Stimulated activated CD4-positive, alpha-beta T cell treated with anti-CD3 and anti-CD28 coated beads, Interleukin-4, amount 100 ng/mL, for 24 hours (primary cell): ENCODE measurements around the gene ETNPPL.

Source experiments
- DNase-seq: peaks from one replicate; pipeline ENCODE4 v3.0.0-alpha.2; 2020

Gene ETNPPL

DNA sequence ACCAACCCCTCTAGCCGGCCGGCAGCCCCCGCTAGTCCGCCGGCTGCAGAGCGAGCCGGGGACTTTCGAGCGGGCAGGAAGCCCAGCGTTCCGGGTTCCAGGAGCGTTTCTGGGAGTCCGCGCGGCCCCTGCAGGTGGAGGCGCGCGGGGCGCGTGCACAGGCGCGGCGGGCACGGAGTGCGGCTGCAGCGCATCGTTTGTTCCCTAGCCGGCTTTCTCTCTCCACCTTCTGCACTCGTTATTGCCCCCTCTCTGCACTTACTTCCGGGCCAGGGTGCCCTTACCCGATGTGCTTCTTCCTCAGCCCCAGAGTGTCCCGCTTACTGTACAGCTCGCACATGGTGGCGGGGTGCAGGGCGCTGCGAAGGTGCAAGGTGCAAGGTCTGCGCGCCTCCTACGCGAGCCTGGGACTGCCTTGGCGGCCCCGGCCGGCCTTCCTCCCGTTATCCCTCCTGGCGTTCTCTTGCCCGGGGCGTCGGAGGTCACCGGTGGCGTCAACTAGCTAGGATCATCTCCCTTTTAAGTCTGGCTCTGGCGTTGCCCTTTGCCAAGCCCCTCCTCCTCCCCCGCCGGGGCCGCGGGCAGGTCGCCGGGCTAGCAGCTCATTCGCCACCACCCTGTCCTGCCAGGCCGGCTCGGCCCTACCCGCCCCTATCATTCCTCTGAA lies at the start of gene ETNPPL:
TSS of gene ETNPPL (minus strand) at position 495 of the 667 bp plus-strand sequence. CDS start at position 340, 155 bp downstream.
- peak; percentile 14 for DNase-seq

GRCh38 chr4:108811486-108811885 lies 48.6 kb upstream of the ETNPPL start:
- no peak for DNase-seq

- no peak for DNase-seq
Measured at GRCh38 chr4:108810087-108810486, 47.2 kb upstream of the ETNPPL start.

- DNase-seq = no peak
Measured at GRCh38 chr4:108804648-108805273, 41.9 kb upstream of the ETNPPL start.

GRCh38 chr4:108799306-108799705 lies 36.5 kb upstream of the ETNPPL start:
- DNase-seq = no peak

GRCh38 chr4:108796173-108796572 lies 33.3 kb upstream of the ETNPPL start:
- DNase-seq = no peak

- no peak for DNase-seq
Measured at GRCh38 chr4:108795733-108796132, 32.9 kb upstream of the ETNPPL start.

- no peak for DNase-seq
Measured at GRCh38 chr4:108794136-108794535, 31.3 kb upstream of the ETNPPL start.

- no peak for DNase-seq
Measured at GRCh38 chr4:108793415-108793814, 30.6 kb upstream of the ETNPPL start.

- no peak for DNase-seq
Measured at GRCh38 chr4:108788731-108789130, 25.9 kb upstream of the ETNPPL start.

DNA sequence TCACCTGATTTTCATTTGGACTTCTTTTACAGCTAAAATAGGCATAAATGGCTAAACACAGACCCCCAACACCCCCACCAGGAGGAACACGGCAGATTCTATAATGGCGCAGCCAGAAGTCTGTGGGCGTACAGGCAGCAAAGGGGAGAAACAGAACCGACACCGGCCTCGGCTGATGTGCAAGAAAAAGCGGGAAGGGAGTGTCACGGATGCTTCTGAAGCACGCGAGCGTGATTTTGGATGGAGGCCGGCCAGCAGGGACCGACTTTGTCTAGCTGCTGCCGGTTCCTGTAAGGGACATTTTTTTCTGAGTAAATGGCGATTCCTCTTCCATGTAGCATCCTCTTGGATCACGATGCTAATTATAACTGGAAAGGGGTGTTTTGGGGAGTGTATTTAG lies 24.9 kb upstream of the ETNPPL start:
- no peak for DNase-seq

GRCh38 chr4:108787106-108787505 lies 24.3 kb upstream of the ETNPPL start:
- no peak for DNase-seq

GRCh38 chr4:108786351-108786750 lies 23.5 kb upstream of the ETNPPL start:
- DNase-seq = no peak

GRCh38 chr4:108783665-108784463 lies 21.0 kb upstream of the ETNPPL start:
- DNase-seq = no peak

- DNase-seq = no peak
Measured at GRCh38 chr4:108779958-108780357, 17.1 kb upstream of the ETNPPL start.

DNA sequence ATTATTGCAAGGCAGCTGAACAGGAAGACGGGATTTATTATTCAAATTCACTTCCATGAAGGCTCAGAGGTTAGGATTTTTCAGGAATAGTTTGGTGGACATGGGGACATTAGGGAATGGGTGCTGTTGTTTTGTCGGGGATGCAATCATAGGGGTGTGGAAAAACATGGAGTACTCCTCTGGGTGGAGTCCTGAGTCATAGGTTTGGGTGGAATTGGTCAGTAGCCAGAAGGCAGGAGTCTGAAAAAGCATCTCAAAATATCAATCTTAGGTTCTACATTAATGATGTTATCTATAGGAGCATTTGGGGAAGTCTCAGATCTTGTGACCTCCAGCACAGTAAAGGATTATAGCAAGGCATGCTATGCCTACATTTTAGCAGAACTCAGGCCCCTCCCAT lies 14.5 kb upstream of the ETNPPL start:
- no peak for DNase-seq

GRCh38 chr4:108775921-108776320 lies 13.1 kb upstream of the ETNPPL start:
- no peak for DNase-seq

GRCh38 chr4:108774809-108775530 lies 12.1 kb upstream of the ETNPPL start:
- DNase-seq = no peak

DNA sequence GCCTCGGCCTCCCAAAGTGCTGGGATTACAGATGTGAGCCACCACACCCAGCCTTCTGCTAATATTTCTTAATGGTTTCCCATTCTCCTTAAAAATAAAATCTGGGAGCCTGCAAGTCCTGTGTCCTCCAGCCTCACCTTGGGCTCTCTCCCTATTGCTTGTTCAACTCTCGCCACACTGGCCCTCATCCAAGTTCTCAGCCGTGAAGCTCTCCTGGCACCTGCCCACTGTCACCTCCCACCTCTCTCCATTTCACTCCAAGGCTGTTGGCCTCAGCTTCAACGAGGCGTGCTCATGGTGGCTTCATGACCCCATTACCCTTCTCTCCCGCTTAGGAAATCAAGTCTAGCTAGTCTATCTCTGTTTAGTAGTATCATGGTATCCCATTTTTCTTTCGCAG lies 9.5 kb upstream of the ETNPPL start:
- DNase-seq = no peak

DNA sequence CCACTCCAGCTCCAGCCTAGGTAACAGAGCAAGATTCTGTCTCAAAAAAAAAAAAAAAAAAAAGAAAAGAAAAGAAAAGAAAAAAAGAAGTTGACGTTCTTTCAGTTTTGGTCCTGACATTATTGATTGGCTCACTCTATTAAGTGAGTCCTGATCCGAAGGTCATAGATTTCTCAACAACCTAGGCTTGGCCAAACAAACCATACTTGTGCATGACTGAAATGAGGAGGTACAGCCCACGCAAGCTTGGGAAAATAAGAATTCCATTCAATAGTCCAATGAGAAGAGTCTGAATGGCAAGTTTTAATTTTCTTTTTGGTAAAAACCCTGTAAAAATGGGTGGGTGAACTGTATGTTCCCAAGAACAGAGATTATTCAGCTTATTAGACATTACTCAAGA lies 3.2 kb upstream of the ETNPPL start:
- DNase-seq = no peak

DNA sequence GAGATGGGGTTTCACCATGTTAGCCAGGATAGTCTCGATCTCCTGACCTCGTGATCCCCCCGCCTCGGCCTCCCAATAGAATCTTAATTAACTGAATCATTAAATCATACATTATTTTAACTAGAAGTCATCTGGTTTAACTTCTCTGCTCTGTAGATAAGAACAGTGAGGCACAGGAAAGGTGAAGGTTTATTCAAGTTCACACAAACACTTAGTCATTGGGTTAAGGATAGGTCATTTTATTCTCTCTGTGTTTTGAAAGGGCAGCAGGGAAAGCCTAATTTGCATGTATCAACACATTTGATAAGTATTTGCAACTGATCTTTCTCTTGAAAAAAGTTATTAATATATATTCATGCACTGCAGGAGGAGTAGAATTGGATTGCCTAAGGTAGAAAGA lies 1.1 kb upstream of the ETNPPL start:
- DNase-seq = no peak

DNA sequence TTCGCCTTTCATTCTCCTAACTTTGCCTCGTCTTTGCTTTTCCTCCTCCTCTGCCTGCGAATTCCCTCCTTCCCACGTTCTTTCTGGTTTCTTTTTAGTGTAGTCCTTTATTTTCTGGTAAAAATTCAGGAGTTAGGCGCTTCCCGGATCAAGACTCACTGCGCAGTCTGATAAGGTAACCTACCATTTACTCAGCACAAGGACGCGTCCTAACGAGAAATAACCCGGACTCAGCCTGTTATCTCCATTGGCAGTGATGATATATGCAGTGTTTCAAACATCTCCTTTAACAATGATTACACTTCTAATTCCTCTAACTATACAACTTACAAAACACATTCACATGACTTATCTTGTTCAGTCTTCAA lies 357 bp upstream of the ETNPPL start:
- no peak for DNase-seq

- no peak for DNase-seq
Measured at GRCh38 chr4:108758498-108758897, 4.4 kb downstream of the ETNPPL start.
